Left ventricle myocardium inferior (tissue), 1 donor: ENCODE results near the gene ETV3L. TPM values are rescaled to one million over a fixed set of nuclear protein-coding genes. Genes with fewer than 3 reads are reported as not detected.
"Not testable (repeated sequence)": the region's sequence is repeated elsewhere in the genome, so short reads cannot be mapped to it uniquely, and the experiment has no call there.

Experiments used
- DNase-seq: peaks from one replicate; pipeline ENCODE4 v3.0.0-alpha.2; 2020
- H3K27ac ChIP-seq: fragments of 200-600 bp; replicated peaks from 2 replicates; pipeline ENCODE4 v1.8.0; 2021
- H3K27me3 ChIP-seq: fragments of 200-600 bp; 2 replicates; pipeline ENCODE4 v1.8.0; 2021; ENCODE audit warnings: low read depth
- H3K36me3 ChIP-seq: fragments of 200-600 bp; 2 replicates; pipeline ENCODE4 v1.8.0; 2021
- H3K4me1 ChIP-seq: fragments of 200-600 bp; 2 replicates; pipeline ENCODE4 v1.8.0; 2021
- H3K4me3 ChIP-seq: fragments of 200-600 bp; 2 replicates; pipeline ENCODE4 v1.8.0; 2021; ENCODE audit warnings: mild to moderate bottlenecking, moderate library complexity
- H3K9me3 ChIP-seq: fragments of 200-600 bp; replicated peaks from 2 replicates; pipeline ENCODE4 v1.8.0; 2021
- intact Hi-C: fragments of 100-400 bp; cut with micrococcal nuclease; formaldehyde crosslinking; loops from one replicate; pipeline ENCODE4 v1.11.0; 2022
- total RNA-seq: library from RNA; stranded (reverse); fragmentation: NEBNext Ultra II Directional; extraction: Animal tissue kit (Norgen Biotek cat#: 25700); gene quantifications from one replicate; pipeline ENCODE4 v1.2.1, GENCODE V29; 2021
- TF ChIP-seq, protein P1 (sequence below): fragments of 200-600 bp; IDR thresholded peaks from 2 replicates; pipeline ENCODE4 v1.8.0; 2021; ENCODE audit warnings: antibody characterized with exemption, mild to moderate bottlenecking, borderline replicate concordance
- donor health status: DM: no; HTN: yes; CAD: no; lungs with severe emphysema.

ETV3L gene
- total RNA-seq, 1 donor from 2014 or later, result not detected

DNA sequence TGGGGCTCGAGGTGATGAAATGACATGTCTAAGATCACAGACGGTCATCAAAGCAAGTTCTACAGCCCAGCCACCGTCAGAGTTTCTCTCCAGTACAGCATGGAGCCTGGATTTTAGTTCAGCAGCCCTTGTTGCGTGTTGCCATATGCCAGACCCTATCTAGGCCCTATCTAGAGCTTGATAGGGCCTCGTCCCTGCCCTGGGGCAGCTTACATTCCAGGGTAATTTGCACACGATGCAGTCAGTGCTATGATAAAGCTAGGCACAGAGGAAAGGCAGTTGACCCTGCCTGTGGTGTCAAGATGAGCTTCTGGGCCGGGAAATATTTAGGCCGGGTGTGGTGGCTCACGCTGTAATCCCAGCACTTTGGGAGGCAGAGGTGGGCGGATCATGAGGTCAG lies 18.9 kb downstream of the ETV3L start:
- DNase-seq, result no peak
- no peaks in the 10 kb centered on the region for H3K4me1 ChIP-seq
- H3K27ac ChIP-seq, result no peak overlapping the region
- no peaks in the 10 kb centered on the region for H3K36me3 ChIP-seq
- no peaks in the 10 kb centered on the region for H3K9me3 ChIP-seq
- no peak overlapping the region for H3K4me3 ChIP-seq
- H3K27me3 ChIP-seq, result peaks cover 17% of the 10 kb centered on the region
- TF ChIP-seq, protein P1, sequence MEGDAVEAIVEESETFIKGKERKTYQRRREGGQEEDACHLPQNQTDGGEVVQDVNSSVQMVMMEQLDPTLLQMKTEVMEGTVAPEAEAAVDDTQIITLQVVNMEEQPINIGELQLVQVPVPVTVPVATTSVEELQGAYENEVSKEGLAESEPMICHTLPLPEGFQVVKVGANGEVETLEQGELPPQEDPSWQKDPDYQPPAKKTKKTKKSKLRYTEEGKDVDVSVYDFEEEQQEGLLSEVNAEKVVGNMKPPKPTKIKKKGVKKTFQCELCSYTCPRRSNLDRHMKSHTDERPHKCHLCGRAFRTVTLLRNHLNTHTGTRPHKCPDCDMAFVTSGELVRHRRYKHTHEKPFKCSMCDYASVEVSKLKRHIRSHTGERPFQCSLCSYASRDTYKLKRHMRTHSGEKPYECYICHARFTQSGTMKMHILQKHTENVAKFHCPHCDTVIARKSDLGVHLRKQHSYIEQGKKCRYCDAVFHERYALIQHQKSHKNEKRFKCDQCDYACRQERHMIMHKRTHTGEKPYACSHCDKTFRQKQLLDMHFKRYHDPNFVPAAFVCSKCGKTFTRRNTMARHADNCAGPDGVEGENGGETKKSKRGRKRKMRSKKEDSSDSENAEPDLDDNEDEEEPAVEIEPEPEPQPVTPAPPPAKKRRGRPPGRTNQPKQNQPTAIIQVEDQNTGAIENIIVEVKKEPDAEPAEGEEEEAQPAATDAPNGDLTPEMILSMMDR, result no peak
- intact Hi-C loops, result no loop called here

DNA sequence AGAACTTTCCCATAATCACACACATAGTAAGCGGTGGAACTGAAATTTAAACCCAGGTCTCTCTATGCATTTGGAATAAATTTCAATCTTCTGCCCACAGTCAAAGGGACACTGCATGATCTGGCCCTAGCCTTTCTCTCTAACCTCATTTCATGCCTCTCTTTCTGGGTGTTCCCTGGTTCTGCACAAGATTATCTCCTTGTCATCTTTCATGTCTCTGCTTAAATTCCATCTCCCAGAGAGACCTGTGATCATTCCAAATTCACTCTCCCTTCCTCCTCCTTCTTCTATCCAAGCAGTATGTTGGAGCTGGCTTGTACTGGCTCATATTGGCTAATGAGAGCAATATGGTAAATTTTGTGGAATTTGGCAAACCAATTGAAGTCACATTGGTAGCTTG lies 22.2 kb downstream of the ETV3L start:
- H3K27me3 ChIP-seq, result peaks cover 30% of the 10 kb centered on the region
- TF ChIP-seq, protein P1, result no peak
- H3K4me1 ChIP-seq, result peaks cover 9% of the 10 kb centered on the region
- no peak overlapping the region for H3K4me3 ChIP-seq
- no peaks in the 10 kb centered on the region for H3K36me3 ChIP-seq
- no peak overlapping the region for H3K27ac ChIP-seq
- DNase-seq, result no peak
- intact Hi-C loops, result no loop called here
- no peaks in the 10 kb centered on the region for H3K9me3 ChIP-seq

DNA sequence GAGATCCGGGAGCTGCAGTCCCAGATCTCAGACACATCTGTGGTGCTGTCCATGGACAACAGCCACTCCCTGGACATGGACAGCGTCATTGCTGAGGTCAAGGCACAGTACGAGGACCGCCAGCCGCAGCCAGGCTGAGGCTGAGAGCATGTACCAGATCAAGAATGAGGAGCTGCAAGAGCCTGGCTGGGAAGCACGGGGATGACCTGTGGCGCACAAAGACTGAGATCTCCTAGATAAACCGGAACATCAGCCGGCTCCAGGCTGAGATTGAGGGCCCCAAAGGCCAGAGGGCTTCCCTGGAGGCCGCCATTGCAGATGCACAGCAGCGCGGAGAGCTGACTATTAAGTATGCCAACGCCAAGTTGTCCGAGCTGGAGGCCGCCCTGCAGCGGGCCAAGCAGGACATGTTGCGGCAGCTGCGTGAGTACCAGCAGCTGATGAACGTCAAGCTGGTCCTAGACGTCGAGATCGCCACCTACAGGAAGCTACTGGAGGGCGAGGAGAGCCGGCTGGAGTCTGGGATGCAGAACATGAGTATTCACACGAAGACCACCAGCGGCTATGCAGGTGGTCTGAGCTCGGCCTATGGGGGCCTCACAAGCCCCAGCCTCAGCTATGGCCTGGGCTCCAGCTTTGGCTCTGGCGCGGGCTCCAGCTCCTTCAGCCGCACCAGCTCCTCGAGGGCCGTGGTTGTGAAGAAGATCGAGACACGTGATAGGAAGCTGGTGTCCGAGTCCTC lies 25.5 kb downstream of the ETV3L start:
- intact Hi-C loops, result no loop called here
- H3K4me3 ChIP-seq, result peak overlapping the region; percentile 49

DNA sequence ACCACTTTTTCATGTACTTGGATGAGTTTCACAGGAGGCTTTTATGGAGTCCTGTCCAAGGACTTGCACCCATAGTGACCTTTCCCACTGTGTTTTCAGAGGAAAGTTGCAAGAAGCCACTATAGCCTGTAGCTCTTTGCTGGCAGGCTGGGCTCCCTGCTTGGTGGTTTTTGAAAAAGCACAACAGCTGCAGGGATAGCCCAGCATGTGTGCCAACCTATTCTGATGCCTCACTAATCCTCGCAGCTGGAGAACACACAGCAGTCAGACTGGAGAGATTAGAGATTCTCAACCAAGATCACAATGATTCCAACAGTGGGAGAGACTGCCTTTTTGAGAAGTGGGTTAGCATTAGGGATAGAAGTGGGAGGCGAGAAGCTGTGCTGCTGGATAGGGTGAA lies 30.0 kb downstream of the ETV3L start:
- H3K36me3 ChIP-seq, result no peaks in the 10 kb centered on the region
- intact Hi-C loops, result no loop called here
- TF ChIP-seq, protein P1, result no peak
- H3K27me3 ChIP-seq, result peaks cover 38% of the 10 kb centered on the region
- DNase-seq, result no peak
- H3K27ac ChIP-seq, result no peak overlapping the region
- peaks cover 9% of the 10 kb centered on the region for H3K4me1 ChIP-seq
- no peak overlapping the region for H3K4me3 ChIP-seq
- no peaks in the 10 kb centered on the region for H3K9me3 ChIP-seq

More for the DNA sequence above, 25.5 kb downstream of the ETV3L start:
- H3K4me1 ChIP-seq, result peaks cover 9% of the 10 kb centered on the region
- no peaks in the 10 kb centered on the region for H3K36me3 ChIP-seq
- H3K27me3 ChIP-seq, result peaks cover 37% of the 10 kb centered on the region
- H3K27ac ChIP-seq, result no peak overlapping the region
- TF ChIP-seq, protein P1, result peak; percentile 80
- no peaks in the 10 kb centered on the region for H3K9me3 ChIP-seq
- DNase-seq, result peak; percentile 72

DNA sequence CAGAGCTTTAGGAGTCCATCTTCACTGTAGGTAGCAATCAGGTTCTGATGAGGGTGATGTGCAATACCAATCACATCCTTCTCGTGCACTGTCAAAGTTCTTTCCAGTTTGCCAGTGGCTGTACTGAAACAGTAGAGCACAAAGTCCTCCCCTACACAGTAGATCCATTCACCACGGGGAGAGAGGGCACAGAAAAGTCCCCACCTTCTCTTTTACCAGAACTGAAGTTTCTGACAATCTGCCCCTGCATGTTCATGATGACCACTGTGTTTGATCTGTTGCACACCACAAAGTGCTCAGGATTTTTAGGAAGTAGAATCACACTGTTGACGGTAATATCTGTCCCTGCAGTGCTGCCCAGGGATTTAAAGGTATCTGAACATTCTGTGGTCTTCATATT lies 40.4 kb downstream of the ETV3L start:
- H3K4me1 ChIP-seq, DNase-seq, H3K27ac ChIP-seq, intact Hi-C loops, H3K27me3 ChIP-seq, H3K4me3 ChIP-seq, H3K36me3 ChIP-seq: not testable (repeated sequence)
- H3K9me3 ChIP-seq, result peaks cover 14% of the 10 kb centered on the region

DNA sequence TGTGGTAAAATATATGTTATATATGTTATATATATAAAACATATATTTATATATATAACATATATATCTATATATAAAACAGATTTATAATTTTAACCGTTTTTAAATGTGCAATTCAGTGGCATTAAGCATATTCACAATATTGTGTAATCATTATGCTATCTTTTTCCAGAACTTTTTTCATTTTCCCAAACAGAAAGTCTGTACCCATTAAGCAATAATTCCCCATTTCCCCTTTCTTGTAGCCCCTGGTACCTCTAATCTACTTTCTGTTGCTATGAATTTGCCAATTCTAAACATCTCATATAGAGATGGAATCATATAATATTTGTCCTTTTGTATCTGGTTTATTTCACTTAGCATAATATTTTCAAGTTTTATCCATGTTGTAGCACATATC lies 43.3 kb downstream of the ETV3L start:
- Histone ChIP-seq H3K4me1 (no peaks in the 10 kb centered on the region), H3K27ac (no peak overlapping the region), H3K9me3 (peaks cover 27% of the 10 kb centered on the region), H3K36me3 (no peaks in the 10 kb centered on the region), H3K4me3 (no peak overlapping the region), H3K27me3 (no peaks in the 10 kb centered on the region)
- intact Hi-C loops, result no loop called here
- DNase-seq, result no peak
- TF ChIP-seq, protein P1, result no peak

DNA sequence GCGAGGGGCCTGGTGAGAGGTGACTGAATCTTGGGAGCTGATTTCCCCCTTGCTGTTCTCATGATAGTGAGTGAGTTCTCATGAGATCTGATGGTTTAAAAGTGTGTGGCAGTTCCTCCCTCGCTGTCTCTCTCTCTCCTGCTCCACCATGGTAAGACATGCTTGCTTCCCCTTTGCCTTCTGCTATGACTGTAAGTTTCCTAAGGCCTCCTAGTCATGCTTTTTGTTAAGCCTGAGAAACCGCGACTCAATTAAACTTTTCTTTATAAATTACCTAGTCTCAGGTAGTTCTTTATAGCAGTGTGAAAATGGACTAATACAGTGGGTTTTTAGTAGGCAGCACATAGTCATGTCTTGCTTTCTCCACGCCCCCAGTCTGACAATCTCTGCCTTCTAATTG lies 43.9 kb downstream of the ETV3L start:
- H3K4me1 ChIP-seq, H3K27me3 ChIP-seq, H3K4me3 ChIP-seq, H3K36me3 ChIP-seq, intact Hi-C loops, DNase-seq, H3K27ac ChIP-seq: not testable (repeated sequence)
- peaks cover 22% of the 10 kb centered on the region for H3K9me3 ChIP-seq
